Mammary epithelial cell (primary cell): Measurements from ENCODE around the gene GRIN3B.

Source experiments
- CTCF ChIP-seq, 2 donors: IDR thresholded peaks in 1 of 2; conservative IDR thresholded peaks in 1 of 2; 2 replicates each; pipeline ENCODE4 v1.5.1; 2011 to 2012; ENCODE audit warnings: inconsistent platforms in 2 of 2, low read length in 2 of 2, mild to moderate bottlenecking in 2 of 2, control low read depth in 1 of 2, low read depth in 1 of 2; ENCODE audit not compliant: insufficient read depth in 1 of 2; ENCODE audit errors: extremely low read depth in 1 of 2
- EZH2 ChIP-seq: IDR thresholded peaks from 2 replicates; pipeline ENCODE4 v1.6.1; 2012; ENCODE audit warnings: low read length, inconsistent platforms, borderline replicate concordance

DNA sequence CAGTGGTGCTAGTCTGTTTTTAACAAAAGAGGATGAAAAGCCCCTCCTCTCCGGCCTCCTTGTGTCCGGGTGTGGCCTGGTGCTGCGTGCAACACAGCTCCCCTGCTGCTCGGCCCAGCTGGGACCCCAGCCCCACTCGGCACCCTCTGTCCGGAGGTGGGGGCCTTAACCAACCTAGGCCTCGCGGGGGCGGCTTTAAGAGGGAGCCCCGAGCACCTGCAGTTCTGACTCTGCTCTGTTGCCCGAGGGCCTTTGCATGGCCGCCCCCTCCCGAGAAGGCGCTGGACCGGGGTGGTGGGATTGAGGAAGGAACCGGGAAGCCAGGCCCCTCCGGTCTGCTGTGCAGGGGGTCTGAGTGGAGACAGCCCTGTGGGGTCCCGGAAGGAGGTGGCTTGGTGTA, 5.7 kb upstream of the GRIN3B start:
- TF ChIP-seq CTCF (conservative IDR thresholded peaks at IDR 0.05 in 1 of 2, IDR thresholded peaks at IDR 0.05 in 1 of 2; ENCODE audit: extremely low read depth in 1 of 2, insufficient read depth in 1 of 2, low read depth in 1 of 2, low read length in 2 of 2) (no peak), EZH2 (no peak)
